Astrocyte of the spinal cord (primary cell): ENCODE data around the gene STH.

ENCODE experiments used
- DNase-seq: peaks from one replicate; pipeline ENCODE4 v3.0.0; 2011; ENCODE audit warnings: low read depth, low spot score
- H3K4me3 ChIP-seq: 2 replicates; pipeline ENCODE4 v1.5.1; 2011; ENCODE audit warnings: low read depth, mild to moderate bottlenecking, low read length, moderate library complexity
- CTCF ChIP-seq: IDR thresholded peaks from 2 replicates; pipeline ENCODE4 v1.5.1; 2012; ENCODE audit warnings: low read depth, mild to moderate bottlenecking, low read length, inconsistent platforms
- in situ Hi-C: cut with HindIII; loops from 2 replicates; pipeline ENCODE4 v1.10.0; 2017; ENCODE audit warnings: low sequenced_read_pairs

STH gene

DNA sequence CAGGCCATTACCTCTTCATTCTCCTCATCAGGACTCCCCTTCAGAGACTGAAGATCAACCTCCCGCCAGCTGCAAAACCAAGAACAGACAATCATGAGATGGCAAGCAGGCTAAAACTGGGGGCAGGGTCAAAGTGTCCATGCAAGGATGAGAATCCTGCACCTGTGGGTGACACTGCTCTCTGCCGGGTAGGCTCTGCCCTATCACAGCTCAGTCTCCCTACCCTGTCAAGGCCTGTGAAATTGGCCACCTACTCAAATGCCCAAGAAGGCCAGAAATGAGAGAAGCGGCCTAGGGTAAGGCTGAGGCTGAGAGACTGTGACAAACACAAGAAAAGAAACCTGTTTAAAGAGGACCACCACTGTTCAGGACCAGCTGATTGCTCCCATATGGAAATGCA lies 34.3 kb downstream of the STH start:
- in situ Hi-C loops, result no loop called here
- DNase-seq, result no peak
- TF ChIP-seq CTCF, result no peak
- no peak overlapping the region for H3K4me3 ChIP-seq

DNA sequence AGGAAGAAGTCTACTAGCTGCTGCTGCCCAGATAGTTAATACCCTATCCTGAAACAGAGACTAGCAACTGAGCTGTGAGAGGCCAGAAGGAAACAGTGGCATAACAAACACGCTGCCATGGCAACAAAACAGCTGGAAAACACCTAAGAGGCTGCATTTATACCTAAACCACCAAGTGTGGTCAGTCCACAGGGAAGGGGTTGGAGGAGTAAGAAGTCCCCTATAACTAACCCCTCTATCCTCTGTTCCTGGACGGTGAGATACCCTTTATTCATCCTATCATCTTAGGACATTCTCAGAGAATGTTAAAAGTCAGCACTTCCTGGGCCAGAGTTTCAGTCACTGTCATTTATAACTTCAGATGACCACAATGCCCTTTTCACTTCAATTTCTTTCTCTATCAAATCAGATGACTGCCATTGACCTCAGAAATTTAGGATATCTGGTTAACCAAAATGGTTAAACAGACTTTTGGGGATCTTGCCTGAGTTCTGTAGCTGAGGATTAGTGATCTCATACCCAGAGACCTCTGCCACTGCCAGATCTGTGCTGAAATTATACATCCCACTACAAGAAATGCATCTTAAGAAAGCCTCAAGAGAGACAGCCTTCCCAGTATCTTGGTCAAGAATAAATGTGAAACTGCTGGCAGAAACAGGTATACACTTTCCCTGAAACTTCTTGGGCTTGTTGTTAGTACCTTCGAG lies 36.2 kb downstream of the STH start:
- DNase-seq, result peak; percentile 29

DNA sequence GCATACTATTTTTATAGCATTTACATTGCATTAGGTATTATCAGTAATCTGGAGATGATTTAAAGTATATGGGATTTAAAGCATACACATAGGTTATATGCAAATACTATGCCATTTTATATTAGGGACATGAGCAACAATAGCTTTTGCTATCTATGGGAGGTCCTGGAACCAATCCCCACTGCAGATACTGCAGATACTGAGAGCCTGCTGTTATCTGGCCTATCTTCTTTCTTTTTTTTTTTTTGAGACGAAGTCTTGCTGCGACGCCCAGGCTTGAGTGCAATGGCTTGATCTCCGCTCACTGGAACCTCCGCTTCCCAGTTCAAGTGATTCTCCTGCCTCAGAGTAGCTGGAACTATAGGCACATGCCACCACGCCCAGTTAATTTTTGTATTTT lies 37.4 kb downstream of the STH start:
- no peak overlapping the region for H3K4me3 ChIP-seq
- no peak for DNase-seq
- no peak for TF ChIP-seq CTCF
- in situ Hi-C loops, result no loop called here

More for the DNA sequence above, 36.2 kb downstream of the STH start:
- TF ChIP-seq CTCF, result no peak
- in situ Hi-C loops, result no loop called here
- no peak overlapping the region for H3K4me3 ChIP-seq

- no peak for DNase-seq
- in situ Hi-C loops, result no loop called here
- no peak for TF ChIP-seq CTCF
- H3K4me3 ChIP-seq, result no peak overlapping the region
Observed at GRCh38 chr17:46037722-46038255, 38.7 kb downstream of the STH start.

DNA sequence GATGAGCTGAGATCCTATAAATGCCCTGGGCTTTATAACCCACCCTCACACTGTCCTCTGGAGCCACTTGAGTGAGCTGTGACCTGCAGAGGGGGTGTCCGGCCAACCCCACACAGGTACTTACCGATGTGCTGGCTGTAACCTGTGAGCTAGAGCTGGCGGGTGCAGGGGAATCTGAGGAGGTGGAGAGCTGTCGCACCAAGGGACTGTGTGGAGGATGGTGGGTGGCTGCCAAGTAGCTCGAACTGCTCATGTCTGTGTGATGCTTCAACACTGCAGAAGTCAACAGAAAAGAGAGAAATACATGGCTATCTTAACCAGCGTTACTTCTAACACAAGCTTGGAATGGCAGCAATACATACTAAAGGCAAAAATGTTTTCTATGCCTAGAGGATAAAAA lies 39.4 kb downstream of the STH start:
- H3K4me3 ChIP-seq, result no peak overlapping the region
- in situ Hi-C loops, result no loop called here
- TF ChIP-seq CTCF, result no peak
- DNase-seq, result no peak

DNA sequence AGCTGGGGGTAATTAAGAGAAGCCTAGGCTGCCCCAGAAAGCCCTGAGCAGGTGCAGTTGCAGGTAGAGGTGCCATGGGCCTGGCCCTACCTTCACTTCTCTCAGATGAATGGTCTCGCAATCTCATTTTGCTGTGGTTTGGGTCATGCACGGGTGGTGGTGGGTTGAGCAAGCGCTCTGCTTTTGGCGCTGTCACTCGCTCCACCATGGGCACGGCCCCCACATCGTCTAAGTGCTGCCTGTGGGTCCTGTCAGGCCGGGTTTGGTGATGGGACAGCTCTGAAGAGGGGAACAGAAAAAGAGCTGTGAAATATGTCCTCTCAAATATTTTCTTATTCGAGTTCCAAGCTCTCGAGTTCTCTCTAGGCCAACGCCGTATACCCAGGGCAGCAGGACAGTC lies 39.9 kb downstream of the STH start:
- TF ChIP-seq CTCF, result no peak
- in situ Hi-C loops, result no loop called here
- DNase-seq, result no peak
- no peak overlapping the region for H3K4me3 ChIP-seq
